HUES48 (cell line): ENCODE results near the gene MBTPS1.

Experiments
- H3K27ac ChIP-seq: one replicate; pipeline ENCODE4 v1.7.0; 2013; ENCODE audit warnings: low read depth, low read length, inconsistent platforms
- H3K27me3 ChIP-seq: 2 replicates; pipeline ENCODE4 v1.6.1; 2013; ENCODE audit warnings: mild to moderate bottlenecking, low read length; ENCODE audit not compliant: control insufficient read depth, insufficient read depth
- H3K36me3 ChIP-seq: 2 replicates; pipeline ENCODE4 v1.6.1; 2013; ENCODE audit warnings: low read length; ENCODE audit not compliant: control insufficient read depth, insufficient read depth
- H3K4me1 ChIP-seq: 2 replicates; pipeline ENCODE4 v1.6.1; 2013; ENCODE audit warnings: mild to moderate bottlenecking, low read length; ENCODE audit not compliant: control insufficient read depth, insufficient read depth
- H3K4me3 ChIP-seq: 2 replicates; pipeline ENCODE4 v1.5.1; 2013; ENCODE audit warnings: mild to moderate bottlenecking, low read depth, low read length
- H3K9ac ChIP-seq: 2 replicates; pipeline ENCODE4 v1.6.1; 2013; ENCODE audit warnings: mild to moderate bottlenecking, low read depth, low read length, moderate library complexity
- H3K9me3 ChIP-seq: 2 replicates; pipeline ENCODE4 v1.6.1; 2013; ENCODE audit warnings: low read length; ENCODE audit not compliant: control insufficient read depth, insufficient read depth

The MBTPS1 gene

GRCh38 chr16:84096447-84097005, 20.2 kb downstream of the MBTPS1 start:
- no peak overlapping the region for H3K9ac ChIP-seq
- H3K36me3 ChIP-seq, result peaks cover 79% of the 10 kb centered on the region
- H3K9me3 ChIP-seq, result no peaks in the 10 kb centered on the region
- H3K27me3 ChIP-seq, result no peaks in the 10 kb centered on the region
- no peak overlapping the region for H3K27ac ChIP-seq
- no peaks in the 10 kb centered on the region for H3K4me1 ChIP-seq
- no peak overlapping the region for H3K4me3 ChIP-seq

- no peak overlapping the region for H3K4me3 ChIP-seq
- no peak overlapping the region for H3K27ac ChIP-seq
- H3K36me3 ChIP-seq, result peaks cover 87% of the 10 kb centered on the region
Measured at GRCh38 chr16:84095466-84095865, 21.3 kb downstream of the MBTPS1 start.

GRCh38 chr16:84093879-84094270, 22.9 kb downstream of the MBTPS1 start:
- H3K36me3 ChIP-seq, result peaks cover 91% of the 10 kb centered on the region
- H3K4me3 ChIP-seq, result no peak overlapping the region
- H3K9me3 ChIP-seq, result no peaks in the 10 kb centered on the region
- H3K9ac ChIP-seq, result no peak overlapping the region
- no peaks in the 10 kb centered on the region for H3K27me3 ChIP-seq
- no peak overlapping the region for H3K27ac ChIP-seq
- H3K4me1 ChIP-seq, result no peaks in the 10 kb centered on the region

More at GRCh38 chr16:84095466-84095865, 21.3 kb downstream of the MBTPS1 start:
- no peaks in the 10 kb centered on the region for H3K4me1 ChIP-seq
- H3K27me3 ChIP-seq, result no peaks in the 10 kb centered on the region
- H3K9me3 ChIP-seq, result no peaks in the 10 kb centered on the region
- H3K9ac ChIP-seq, result no peak overlapping the region

- Histone ChIP-seq H3K9me3 (no peaks in the 10 kb centered on the region), H3K4me1 (no peaks in the 10 kb centered on the region), H3K9ac (no peak overlapping the region), H3K4me3 (no peak overlapping the region), H3K27me3 (no peaks in the 10 kb centered on the region), H3K27ac (no peak overlapping the region), H3K36me3 (peaks cover 96% of the 10 kb centered on the region)
Measured at GRCh38 chr16:84093120-84093878, 23.4 kb downstream of the MBTPS1 start.

GRCh38 chr16:84091460-84091859, 25.3 kb downstream of the MBTPS1 start:
- H3K4me1 ChIP-seq, result no peaks in the 10 kb centered on the region

GRCh38 chr16:84090211-84090610, 26.5 kb downstream of the MBTPS1 start:
- Histone ChIP-seq H3K9me3 (no peaks in the 10 kb centered on the region), H3K27ac (no peak overlapping the region), H3K36me3 (peaks cover 96% of the 10 kb centered on the region), H3K9ac (no peak overlapping the region), H3K4me3 (no peak overlapping the region), H3K27me3 (no peaks in the 10 kb centered on the region), H3K4me1 (no peaks in the 10 kb centered on the region)

More at GRCh38 chr16:84091460-84091859, 25.3 kb downstream of the MBTPS1 start:
- Histone ChIP-seq H3K27me3 (no peaks in the 10 kb centered on the region), H3K9me3 (no peaks in the 10 kb centered on the region), H3K36me3 (peaks cover 98% of the 10 kb centered on the region), H3K27ac (no peak overlapping the region), H3K9ac (no peak overlapping the region), H3K4me3 (no peak overlapping the region)

- no peaks in the 10 kb centered on the region for H3K27me3 ChIP-seq
- H3K4me3 ChIP-seq, result no peak overlapping the region
- H3K4me1 ChIP-seq, result no peaks in the 10 kb centered on the region
- H3K9ac ChIP-seq, result no peak overlapping the region
- peaks cover 92% of the 10 kb centered on the region for H3K36me3 ChIP-seq
- H3K9me3 ChIP-seq, result no peaks in the 10 kb centered on the region
- no peak overlapping the region for H3K27ac ChIP-seq
Measured at GRCh38 chr16:84088695-84089395, 27.9 kb downstream of the MBTPS1 start.

GRCh38 chr16:84087466-84088151, 29.1 kb downstream of the MBTPS1 start:
- no peak overlapping the region for H3K27ac ChIP-seq
- no peaks in the 10 kb centered on the region for H3K27me3 ChIP-seq
- H3K36me3 ChIP-seq, result peaks cover 86% of the 10 kb centered on the region
- no peak overlapping the region for H3K4me3 ChIP-seq
- H3K9me3 ChIP-seq, result no peaks in the 10 kb centered on the region
- no peak overlapping the region for H3K9ac ChIP-seq
- H3K4me1 ChIP-seq, result no peaks in the 10 kb centered on the region

- Histone ChIP-seq H3K9me3 (no peaks in the 10 kb centered on the region), H3K9ac (no peak overlapping the region), H3K27ac (no peak overlapping the region), H3K27me3 (no peaks in the 10 kb centered on the region), H3K4me3 (no peak overlapping the region), H3K4me1 (no peaks in the 10 kb centered on the region), H3K36me3 (peaks cover 85% of the 10 kb centered on the region)
Measured at GRCh38 chr16:84087001-84087400, 29.7 kb downstream of the MBTPS1 start.

- Histone ChIP-seq H3K9ac (no peak overlapping the region), H3K4me3 (no peak overlapping the region), H3K9me3 (no peaks in the 10 kb centered on the region), H3K27ac (no peak overlapping the region), H3K36me3 (peaks cover 84% of the 10 kb centered on the region), H3K27me3 (no peaks in the 10 kb centered on the region), H3K4me1 (no peaks in the 10 kb centered on the region)
Measured at GRCh38 chr16:84086341-84086740, 30.4 kb downstream of the MBTPS1 start.
